ENCODE results near the gene FRRS1L.
"Not testable (repeated sequence)": the region's sequence is repeated elsewhere in the genome, so short reads cannot be mapped to it uniquely, and the experiment has no call there.

The FRRS1L gene

GRCh38 chr9:109126671-109127070, 40.4 kb downstream of the FRRS1L start:
- not testable (repeated sequence) for DNase-seq

GRCh38 chr9:109124121-109124520, 42.9 kb downstream of the FRRS1L start:
- DNase-seq, result no peak

GRCh38 chr9:109122726-109123621, 44.1 kb downstream of the FRRS1L start:
- no peak for DNase-seq

DNA sequence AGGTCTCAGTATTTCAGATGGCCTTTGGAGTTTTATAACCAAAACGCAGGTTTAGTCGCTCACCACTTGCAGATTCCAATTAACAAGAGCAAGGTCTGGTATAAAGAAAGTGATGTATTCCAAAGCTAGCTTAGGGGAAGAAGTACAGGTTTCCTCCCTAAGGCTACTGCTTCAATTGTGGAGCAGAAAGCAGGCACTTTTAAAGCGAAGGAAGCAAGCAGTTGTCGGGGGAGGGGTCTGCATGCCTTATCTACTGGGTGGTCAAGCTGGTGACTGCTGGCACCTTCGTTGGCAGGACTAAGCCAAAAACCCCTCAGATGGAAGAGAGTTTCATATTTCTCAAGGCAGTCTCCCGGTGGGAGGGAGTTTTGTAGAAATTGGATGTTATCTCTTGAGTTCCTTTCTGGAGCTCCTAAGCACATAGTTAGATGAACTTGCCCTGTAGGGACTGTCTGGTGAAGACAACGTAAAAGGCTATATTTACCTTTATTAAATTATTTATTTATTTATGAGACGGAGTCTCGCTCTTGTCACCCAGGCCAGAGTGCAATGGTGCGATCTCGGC, 45.7 kb downstream of the FRRS1L start:
- DNase-seq, result no peak

GRCh38 chr9:109120204-109120789, 46.8 kb downstream of the FRRS1L start:
- no peak for DNase-seq

DNA sequence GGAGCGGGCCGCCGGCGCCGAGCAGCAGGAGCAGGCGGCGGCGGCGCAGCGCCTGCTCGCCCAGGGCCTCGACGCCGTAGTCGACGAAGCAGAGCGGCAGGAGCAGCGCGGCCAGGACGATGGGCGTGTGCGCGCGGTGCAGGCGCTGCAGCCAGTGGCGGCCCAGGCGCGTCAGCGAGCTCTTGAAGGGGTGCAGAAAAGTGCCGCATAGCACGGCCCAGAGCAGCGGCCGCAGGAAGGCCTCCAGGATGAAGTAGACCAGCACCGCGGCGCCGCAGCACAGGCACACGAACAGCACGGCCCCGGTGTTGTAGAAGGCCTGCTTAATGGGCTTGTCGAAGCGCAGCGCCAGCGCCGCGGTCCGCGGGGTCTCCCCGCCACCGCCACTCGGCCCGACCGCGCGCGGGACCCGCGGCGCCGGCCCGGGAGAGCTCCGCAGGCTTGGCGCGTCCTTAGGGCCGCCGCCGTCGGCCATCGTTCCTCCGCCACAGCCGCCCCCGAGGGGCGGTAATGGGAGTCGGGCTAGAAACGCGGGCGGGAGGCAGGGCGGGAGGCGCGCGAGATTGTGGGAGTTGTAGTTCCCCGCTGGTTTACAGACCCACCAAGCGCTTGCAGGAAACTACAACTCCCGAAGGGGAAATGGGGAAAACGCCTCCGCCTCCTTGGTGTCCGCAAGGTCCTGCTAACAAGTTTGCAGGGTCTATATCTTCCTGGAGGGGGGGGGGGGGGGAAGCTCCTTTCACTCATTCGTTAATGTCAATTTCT, 47.4 kb downstream of the FRRS1L start, which contains the start of gene TMEM245:
TSS of gene TMEM245 (minus strand) at position 509 of the 765 bp plus-strand sequence. CDS start at position 475, 34 bp downstream.
- peak; percentile 71 to 90 for DNase-seq

DNA sequence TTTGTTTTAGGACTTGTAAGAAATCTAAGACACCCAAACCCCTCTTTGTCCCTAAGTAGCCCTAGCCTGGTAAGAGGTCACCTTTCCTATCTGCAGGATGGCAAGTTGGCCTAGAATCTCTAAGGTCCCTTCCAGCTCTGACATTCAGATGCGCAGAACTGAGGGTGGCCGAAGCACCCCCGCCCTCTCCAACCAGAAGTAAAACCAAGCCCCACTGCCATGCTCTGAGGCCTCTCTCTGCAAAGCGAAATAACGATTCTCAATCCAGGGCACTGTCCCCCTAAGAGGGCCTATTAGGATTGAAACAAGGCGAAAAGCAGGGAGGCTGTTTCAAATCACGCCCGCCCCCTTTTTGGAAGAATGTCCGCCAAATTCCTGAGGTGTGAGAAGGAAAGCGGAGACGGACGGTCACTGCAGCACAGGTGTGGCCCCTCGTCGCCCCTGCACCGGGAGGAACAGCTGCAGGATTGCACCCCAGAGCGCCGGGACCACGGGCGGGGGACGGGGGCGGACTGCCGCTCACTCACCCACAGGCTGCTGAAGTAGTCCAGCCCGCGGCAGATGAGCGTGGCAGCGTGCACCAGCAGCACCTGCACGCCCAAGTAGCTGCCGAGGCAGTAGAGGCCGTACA, 48.1 kb downstream of the FRRS1L start:
- no peak for DNase-seq

DNA sequence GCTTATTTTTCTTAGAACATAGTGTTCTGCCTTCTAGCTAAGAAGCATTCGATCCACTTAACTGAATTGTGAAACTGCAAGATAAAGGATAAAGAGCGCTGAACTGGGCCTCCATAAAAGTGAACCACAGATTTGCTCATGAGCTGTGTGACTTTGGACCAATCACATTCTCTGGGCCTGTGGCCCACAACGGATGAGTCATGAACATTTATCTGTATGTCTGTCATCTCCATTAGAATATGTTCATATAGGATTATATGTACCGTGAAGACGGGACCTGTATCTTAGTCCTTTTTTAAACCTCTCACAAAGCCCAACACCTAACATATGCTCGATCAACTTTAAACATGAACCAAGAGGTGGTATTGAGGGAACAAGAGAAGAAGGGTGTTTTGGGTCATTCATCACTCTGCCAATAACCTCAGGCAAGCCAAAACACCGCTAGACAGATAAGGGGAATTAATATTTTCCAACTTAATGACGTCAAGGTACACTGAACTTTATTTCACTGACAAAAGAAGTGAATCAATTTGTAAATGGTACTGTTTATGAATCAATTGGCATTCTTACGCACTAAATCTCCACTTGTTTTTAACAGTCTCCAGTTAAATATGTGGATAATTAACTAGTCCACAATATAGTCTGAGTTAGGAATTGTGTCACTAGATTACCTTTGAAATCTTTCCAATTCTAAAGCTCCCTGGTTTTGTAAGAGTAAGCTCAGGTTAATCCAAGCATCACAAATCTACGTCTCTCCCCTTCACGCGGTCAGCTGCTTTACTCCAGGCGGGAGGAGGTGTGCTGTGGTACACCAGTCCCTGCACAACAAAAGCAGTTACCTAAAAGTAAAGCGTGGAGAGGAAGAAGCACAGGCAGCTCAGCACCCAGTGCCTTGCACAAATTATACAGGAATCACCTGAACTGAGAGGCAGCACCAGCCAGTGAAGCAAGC, 48.9 kb downstream of the FRRS1L start:
- no peak for DNase-seq

DNA sequence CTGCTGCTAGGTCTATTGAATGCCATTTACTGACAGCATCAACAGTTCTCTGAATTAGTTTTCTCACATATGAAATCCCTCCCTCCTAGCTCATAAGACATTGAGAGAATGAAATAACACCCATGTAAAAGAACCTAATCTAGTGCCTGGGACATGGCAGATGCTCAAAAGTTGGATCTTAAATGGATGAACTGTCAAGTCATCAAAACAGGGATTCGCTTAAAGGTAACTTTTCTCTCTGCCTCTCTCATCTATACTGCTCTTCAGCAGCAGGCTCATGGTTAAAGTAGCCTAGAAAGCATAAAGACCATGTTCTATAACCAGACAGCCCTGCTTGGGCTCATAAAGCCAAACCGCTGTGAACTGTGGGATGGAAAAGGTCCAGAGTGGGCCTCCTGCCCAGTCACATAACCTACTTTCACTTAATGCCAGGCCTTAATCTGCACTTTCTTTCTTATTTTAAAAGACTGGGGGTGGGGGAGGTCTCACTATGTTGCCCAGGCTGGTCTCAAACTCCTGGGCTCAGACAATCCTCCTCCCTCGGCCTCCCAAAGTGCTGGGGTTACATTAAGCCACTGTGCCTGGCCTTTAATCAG, 51.0 kb downstream of the FRRS1L start:
- no peak for DNase-seq

DNA sequence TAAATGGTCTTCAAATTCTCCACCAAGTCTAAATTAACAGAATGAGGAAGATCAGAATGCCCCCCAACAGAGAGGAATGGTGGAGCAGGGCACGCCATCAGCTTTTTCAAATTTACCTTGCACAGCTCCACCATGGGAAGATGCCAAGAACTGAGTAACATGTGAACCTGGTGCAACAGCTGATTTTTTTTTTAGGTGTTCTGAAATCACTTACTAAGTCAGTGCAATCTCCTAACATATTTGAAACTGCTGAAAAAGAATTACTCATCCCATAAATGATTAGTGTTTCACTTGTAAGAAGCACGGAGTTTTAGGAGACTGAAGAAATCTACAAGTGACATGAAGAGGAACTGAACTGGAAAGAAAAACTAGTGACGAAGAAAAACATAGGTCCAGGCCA, 52.4 kb downstream of the FRRS1L start:
- no peak for DNase-seq

DNA sequence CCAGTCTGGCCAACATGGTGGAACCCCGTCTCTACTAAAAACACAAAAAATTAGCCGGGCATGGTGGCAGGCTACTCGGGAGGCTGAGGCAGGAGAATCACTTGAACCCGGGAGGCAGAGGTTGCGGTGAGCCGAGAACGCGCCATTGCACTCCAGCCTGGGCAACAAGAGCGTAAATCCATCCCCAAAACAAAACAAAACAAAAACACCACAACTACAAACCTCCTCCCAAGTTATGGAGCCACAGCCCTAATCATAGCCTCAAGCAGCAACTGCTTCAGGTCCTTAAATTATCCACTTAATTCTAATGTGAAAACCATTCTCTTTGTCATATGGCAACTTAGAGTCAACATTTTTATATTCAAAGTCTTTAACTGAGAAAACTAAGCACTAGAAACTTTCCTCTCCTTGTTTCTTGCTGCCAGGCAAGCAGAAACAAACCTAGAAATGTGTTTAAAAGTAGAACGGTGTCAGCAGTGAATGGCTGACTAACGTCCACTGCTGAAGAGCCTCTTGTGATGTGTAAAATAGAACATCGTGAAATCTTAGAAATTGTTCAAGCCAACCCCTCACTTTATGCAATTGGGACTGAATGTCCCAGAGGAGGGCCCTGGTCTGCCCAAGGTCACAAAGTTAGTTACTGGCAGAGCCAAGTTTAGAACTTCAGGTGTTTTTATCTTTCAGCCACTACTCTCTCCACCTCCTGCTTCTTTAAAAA, 53.0 kb downstream of the FRRS1L start:
- DNase-seq, result no peak

DNA sequence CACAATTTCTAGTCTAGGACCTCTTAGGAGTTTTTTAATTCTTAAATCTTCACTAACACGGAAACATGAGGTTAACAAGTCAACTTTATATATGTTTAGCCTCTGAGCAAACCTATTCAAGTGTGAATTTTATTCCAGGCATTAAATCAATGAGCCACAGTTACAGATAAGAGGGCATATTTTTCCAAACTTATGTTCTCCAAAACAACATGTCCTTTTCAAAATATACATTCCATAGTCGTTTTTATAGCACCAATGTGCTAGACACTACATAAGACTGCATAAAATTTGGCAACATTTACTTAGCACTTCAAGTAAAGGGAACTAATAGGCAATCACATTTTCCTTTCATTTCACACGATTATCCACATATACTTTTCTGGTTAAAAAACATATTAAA, 53.8 kb downstream of the FRRS1L start:
- no peak for DNase-seq

- DNase-seq, result no peak
These were observed 56.6 kb downstream of the FRRS1L start for GRCh38 chr9:109110329-109111021.

DNA sequence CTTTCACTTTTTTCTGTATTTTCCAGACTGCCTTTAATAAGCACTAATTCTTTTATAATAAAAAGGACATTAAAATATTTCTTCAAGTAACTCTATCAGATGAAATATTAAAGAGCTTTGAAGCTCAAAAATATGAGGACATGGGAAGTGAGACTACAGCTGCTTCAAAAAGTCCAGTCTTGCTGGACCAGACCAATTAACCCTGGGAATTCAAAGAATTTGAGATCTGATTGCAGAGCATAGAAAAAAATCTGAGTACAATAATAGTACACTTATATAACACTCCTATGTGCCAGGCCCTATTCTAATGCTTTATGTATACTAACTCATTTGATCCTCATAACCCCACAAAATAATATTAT, 57.1 kb downstream of the FRRS1L start:
- no peak for DNase-seq

DNA sequence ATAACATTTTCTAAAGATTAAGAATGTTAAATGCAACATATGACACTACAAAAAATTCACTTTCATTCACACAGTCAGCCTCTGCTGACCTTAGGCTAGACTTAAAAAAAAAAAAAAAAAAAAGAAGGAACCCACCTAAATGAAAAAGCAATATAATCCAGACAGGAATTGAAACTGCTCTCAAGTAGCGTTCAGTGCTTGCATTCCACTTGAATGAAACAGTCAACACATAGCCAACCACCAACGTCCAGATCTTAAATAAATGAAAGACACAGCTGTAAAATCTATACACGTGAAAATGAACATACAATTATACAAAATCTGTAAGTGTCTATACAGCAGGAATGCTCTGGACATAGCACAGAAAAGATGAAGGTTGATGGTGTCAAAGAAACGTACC, 58.7 kb downstream of the FRRS1L start:
- DNase-seq, result no peak

DNA sequence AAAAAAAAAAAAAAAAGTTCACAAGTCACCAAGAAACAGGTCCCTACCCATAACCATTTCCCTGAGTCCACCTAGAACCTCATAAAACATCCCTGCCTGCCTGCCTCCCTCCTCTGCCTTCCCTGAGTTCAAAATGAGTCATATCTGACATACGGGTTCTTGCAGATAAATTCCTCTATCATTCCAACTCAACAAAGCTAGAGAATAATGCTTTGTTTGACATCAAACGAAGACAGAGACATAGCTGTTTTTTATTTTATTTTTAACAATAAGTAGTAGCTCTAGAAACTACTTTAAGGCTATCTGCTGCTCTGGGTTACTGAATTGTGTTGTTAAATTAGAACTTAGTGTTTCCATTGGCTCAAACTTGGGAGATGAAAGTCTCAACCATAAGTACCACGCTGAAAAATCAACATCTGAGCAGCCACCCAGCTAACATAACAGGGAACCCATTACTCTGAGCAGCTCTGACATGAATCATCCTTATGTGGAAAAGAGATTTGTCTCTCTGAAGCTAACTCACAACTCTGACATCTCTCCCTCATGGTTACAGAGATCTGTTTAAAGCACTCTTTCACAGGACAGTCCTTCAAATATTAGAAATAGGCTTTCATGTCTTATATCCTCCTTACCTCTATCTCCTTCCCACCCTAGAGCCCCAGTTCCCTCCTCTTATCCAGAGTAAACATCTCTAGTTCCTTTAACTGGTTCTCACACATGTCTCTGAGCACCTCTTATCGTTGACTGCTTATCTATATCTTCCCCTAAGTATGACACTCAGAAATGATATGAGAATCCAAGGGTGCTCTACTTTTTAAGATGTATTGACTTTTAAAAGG, 59.4 kb downstream of the FRRS1L start:
- no peak for DNase-seq

- DNase-seq, result no peak
These were observed 65.2 kb downstream of the FRRS1L start for GRCh38 chr9:109101810-109102209.

DNA sequence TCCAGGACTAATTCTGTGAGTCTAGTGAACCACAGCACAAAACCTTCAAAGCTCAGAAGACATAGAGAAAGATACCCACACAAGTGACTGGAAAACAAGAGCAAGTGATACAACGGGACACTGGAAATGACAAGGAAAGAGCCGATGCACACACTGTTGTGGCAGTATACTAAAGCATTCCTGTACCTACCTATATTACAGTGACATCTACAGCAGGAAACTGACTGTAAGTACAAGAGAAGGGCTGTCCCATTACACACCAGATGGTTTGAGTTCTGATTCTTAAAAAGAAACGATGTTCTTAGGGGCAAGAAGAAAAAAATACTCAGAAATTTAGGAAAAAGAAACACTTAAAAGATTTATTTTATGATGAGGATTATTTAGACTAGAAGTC, 65.8 kb downstream of the FRRS1L start:
- DNase-seq, result no peak
